Ecto neural progenitor cell (in vitro differentiated cells): Measurements from ENCODE around the gene IVD.

Experiments
- DNase-seq: peaks from one replicate; pipeline ENCODE4 v3.0.0-alpha.2; 2018; ENCODE audit warnings: low spot score

Gene IVD

DNA sequence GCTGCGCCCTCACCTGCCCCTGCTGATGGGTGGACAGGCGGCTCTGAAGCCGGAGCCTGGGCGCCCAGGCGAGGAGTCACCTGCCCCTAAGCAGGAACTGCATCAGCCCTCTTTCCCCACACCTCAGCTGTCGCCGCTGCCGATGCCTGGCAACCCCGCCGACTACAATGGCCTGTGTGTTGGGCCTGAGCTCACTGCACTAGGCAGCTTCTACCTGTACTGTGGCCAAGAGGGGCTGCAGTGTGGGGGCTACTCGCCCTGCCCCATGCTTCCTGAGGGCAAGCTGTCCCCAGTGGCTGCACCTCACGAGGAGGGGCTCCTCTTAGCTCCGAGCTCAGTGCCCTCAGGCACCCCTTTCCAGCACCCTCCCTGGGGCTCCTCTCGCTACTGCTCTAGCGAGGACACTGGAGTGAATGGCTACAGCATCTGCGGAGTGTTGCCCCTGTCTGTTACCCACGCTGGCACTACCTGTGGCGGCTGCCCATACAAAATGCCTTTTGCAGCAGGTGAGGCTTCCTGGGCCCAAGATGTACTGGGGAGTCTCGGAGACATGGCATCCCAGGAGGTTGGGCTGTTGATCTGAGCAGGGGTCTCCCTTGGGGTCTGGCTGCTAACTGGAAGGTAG lies 53.9 kb downstream of the IVD start:
- no peak for DNase-seq

DNA sequence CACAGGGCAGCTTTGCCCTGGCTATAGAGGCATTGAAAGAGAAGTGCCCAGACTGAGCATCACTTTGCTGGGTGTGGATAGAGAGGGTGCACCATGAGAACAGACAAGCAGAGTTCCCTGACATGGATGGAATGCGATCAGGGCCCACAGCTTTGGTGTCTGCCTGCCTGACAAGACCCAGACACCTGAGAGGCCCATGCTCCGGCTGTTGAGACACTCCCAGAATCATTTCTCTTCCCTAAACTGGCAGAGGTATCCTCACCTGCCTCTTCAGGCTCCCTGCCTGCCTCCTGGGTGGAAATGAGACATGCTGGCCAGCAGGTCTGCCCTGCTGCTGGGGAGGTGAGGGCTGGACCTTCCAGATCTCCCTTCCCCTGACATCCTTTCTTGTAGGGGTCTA lies 54.8 kb downstream of the IVD start:
- peak; percentile 25 for DNase-seq

DNA sequence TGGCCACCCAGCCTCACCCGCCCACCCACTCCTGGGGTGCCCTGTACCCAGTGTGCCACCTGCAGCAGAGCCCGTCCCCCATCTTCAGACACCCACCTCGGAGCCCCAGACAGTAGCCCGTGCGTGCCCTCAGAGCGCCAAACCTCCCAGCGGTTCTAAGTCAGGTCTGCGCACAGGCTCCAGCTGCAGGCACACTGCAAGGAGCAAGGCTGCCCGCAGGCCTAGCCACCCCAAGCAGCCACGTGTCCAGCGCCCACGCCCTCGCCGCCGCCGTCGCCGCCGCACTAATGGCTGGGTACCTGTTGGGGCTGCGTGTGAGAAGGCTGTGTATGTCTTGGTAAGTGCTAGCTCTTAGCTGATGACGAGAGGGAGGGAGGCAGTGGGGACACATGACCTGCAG lies 56.4 kb downstream of the IVD start:
- no peak for DNase-seq

- DNase-seq, result no peak
Measured at GRCh38 chr15:40463279-40463678, 57.7 kb downstream of the IVD start.

DNA sequence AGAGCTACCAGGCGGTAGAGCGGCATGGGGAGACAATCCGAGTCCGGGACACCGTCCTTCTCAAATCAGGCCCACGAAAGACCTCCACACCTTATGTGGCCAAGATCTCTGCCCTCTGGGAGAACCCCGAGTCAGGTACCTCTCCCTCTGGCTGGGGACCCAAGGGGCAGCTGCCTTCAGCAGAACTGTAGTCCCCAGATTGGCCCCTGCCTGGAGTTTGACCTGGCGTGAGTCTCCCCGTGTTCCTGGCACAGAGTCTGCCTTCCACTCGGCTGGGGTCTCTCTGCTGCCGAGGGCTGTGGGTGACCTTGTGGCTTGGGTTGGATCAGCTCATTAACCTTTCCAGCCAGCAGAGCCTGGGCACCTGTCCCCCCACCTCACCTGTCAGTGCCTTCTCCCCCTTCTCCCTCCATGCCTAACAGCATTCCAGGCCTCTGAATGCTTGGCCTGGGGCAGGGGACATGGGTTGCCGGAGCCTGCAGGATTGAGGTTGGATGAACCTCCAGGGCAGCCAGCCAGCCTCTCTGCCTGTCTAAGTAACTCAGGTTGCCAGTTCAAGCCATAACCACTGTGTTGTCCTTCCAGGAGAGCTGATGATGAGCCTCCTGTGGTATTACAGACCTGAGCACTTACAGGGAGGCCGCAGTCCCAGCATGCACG lies 58.4 kb downstream of the IVD start:
- DNase-seq, result no peak

DNA sequence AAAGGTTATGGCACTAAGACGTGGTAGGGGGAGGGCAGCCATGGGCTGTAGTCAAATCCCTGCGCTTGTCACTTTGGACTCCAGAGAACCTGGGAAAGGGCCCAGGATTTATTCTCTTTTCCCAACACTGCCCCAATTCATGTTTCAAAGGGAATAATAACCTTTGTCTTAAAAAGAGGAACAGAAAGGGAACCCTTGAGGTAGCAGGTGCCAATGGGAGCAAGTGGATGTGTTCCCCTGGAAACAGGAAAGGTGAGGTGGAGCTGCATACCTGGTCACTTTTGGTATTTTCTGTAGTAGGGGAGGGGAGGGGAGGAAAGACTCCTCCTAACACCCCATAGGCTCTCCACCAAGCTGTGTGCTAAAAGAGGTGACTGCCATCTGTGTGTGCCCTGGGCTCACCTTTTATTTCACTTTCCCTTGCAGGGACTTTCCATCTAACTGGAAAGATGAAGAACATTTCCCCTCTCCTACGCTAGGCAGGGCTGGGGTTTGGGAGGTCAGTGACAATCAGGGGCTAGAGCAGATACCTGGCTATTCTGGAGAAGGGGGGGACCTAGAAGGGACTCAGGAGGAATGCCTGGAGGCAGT lies 59.1 kb downstream of the IVD start:
- no peak for DNase-seq

DNA sequence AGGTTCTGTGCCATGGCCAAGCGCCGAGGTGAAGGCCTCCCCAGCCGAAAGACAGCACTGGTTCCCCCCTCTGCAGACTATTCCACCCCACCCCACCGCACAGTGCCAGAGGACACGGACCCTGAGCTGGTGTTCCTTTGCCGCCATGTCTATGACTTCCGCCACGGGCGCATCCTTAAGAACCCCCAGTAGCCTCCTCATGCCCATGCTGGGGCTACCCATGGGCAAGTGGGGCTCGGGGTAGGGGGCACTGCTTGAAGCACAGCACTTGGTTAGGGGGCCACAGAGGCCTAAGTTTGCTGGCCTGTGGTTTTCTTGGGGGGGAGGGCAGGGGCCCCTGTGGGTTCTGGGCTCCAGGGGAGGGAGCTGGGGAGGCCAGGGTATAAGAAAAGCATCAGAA lies 60.3 kb downstream of the IVD start:
- DNase-seq, result no peak

GRCh38 chr15:40466426-40467260 lies 61.0 kb downstream of the IVD start:
- DNase-seq, result no peak

DNA sequence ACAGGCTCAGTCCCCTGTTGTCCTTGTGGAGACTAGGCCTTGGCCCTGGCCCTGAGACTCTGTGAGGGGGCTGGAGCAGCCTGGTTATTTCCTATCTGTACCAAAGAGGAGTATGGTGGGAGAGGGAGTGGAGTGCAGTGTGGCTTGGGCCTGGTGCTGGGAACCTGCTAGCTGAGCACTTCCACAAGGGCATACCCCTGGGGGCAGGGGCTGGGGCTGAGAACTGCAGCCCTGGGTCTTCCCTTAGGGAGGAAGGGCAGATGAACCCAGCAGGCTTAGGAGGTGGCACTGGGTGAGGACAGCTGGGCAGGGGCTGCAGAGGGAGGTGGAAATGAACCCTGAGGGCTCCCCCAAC lies 61.6 kb downstream of the IVD start:
- no peak for DNase-seq

DNA sequence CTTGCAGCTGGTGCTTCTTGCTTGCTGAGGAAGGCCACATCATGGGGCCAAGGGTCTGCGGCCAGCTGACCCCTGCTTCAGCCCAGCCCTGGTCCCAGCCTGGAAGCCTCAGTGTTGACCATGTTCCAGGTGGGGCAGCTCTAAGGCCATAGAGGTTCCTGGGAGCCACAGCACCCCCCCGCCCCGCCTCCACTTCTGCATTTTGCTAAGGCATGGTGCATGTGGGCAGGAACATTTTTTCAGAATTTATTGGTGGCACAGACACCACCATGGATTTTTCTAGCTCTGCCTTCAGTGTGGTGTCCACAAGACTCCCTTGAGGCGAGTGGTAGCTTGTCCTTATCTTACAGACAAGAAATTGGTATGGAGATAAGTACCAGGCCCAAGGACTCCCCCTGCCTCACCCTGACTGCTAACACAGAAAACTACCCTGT lies 63.3 kb downstream of the IVD start:
- no peak for DNase-seq

- DNase-seq, result no peak
Measured at GRCh38 chr15:40469776-40470390, 64.3 kb downstream of the IVD start.

DNA sequence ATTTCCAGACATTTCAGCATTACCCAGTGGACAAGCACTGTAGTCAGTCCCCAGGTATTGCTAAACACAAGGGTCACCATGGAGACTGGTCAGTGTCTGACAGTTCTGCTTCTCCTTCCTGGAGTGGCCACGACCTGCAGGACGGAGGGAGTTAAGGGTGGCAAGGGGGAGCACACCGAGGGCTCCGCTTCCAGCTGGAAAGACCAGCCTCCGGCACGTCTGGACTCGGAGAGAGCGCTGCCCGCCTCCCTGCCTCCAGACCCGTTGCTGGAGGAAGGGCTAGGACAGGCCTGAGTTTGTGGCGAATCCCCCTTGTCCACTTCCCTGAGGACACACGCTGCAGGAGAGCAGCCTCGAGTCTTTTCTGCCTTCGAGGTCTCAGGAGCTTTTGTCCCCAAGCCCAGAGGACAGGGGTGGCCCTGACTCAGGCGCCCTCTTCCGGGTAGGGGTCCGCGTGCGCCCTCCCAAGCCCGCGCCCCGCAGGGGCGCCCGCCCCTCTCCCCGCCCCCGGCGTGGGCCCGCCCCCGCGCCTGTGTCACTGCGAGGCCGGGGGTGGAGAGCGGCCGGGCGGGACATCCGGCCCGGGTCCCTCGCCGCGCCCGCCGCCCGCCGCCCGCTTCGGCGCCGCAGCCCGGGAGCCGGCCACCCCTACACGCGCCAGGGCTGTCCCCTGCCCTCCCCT lies 65.0 kb downstream of the IVD start, which contains the start of gene CHST14:
Gene CHST14, plus strand, starts transcription at position 562 of the 682 bp plus-strand sequence. CDS start 230 bp downstream, outside the sequence.
- peak; percentile 83 for DNase-seq
